ENCODE data around the gene SHROOM3.
A peak's percentile ranks its signal among the peaks of the same experiment; 100 is the strongest.
"Not testable (repeated sequence)": the region's sequence is repeated elsewhere in the genome, so short reads cannot be mapped to it uniquely, and the experiment has no call there.

The SHROOM3 gene

GRCh38 chr4:76434901-76435527 is at the start of gene SHROOM3:
SHROOM3 (plus strand) TSS chr4:76435229; CDS start chr4:76436053, 824 bp downstream.
- no peak for DNase-seq (ENCODE audit: low spot score)

GRCh38 chr4:76385974-76386373 is 49.1 kb upstream of the SHROOM3 start:
- no peak for DNase-seq (ENCODE audit: low spot score)

GRCh38 chr4:76386566-76387305 is 48.3 kb upstream of the SHROOM3 start:
- no peak for DNase-seq (ENCODE audit: low spot score)

GRCh38 chr4:76388160-76388908 is 46.7 kb upstream of the SHROOM3 start:
- DNase-seq (ENCODE audit: low spot score): no peak

- no peak for DNase-seq (ENCODE audit: low spot score)
Observed at GRCh38 chr4:76401654-76402053, 33.4 kb upstream of the SHROOM3 start.

- DNase-seq (ENCODE audit: low spot score): no peak
Observed at GRCh38 chr4:76406081-76406480, 28.9 kb upstream of the SHROOM3 start.

- DNase-seq (ENCODE audit: low spot score): no peak
Observed at GRCh38 chr4:76407440-76408119, 27.4 kb upstream of the SHROOM3 start.

GRCh38 chr4:76410636-76411035 is 24.4 kb upstream of the SHROOM3 start:
- DNase-seq (ENCODE audit: low spot score): no peak

GRCh38 chr4:76420188-76420761 is 14.8 kb upstream of the SHROOM3 start:
- DNase-seq (ENCODE audit: low spot score): peak; percentile 10

GRCh38 chr4:76420762-76421581 is 14.1 kb upstream of the SHROOM3 start, which contains the start of gene CCDC158:
CCDC158 (minus strand) TSS chr4:76421141; CDS start chr4:76403207, 17,934 bp downstream.
- no peak for DNase-seq (ENCODE audit: low spot score)

GRCh38 chr4:76423159-76423558 is 11.9 kb upstream of the SHROOM3 start:
- not testable (repeated sequence) for DNase-seq (ENCODE audit: low spot score)

GRCh38 chr4:76426272-76426671 is 8.8 kb upstream of the SHROOM3 start:
- DNase-seq (ENCODE audit: low spot score): peak; percentile 13

GRCh38 chr4:76429636-76430035 is 5.4 kb upstream of the SHROOM3 start:
- no peak for DNase-seq (ENCODE audit: low spot score)

GRCh38 chr4:76430519-76431388 is 4.3 kb upstream of the SHROOM3 start:
- DNase-seq (ENCODE audit: low spot score): peak; percentile 64

- DNase-seq (ENCODE audit: low spot score): peak; percentile 16
Observed at GRCh38 chr4:76435528-76436319, 695 bp downstream of the SHROOM3 start.

GRCh38 chr4:76439491-76439890 is 4.5 kb downstream of the SHROOM3 start:
- DNase-seq (ENCODE audit: low spot score): no peak

GRCh38 chr4:76441881-76442280 is 6.9 kb downstream of the SHROOM3 start:
- DNase-seq (ENCODE audit: low spot score): no peak

GRCh38 chr4:76442807-76443206 is 7.8 kb downstream of the SHROOM3 start:
- DNase-seq (ENCODE audit: low spot score): no peak

- DNase-seq (ENCODE audit: low spot score): no peak
Observed at GRCh38 chr4:76443376-76443775, 8.3 kb downstream of the SHROOM3 start.

Measured in cerebellar cortex (tissue), 1 donor.